Effector memory CD8-positive, alpha-beta T cell (primary cell): ENCODE measurements around the gene SMOC2.

Experiments
- ATAC-seq: fragments of 150-1000 bp; cut with Tn5 transposase; replicated peaks from 2 replicates; pipeline ENCODE4 v1.10.0; 2021; ENCODE audit warnings: mild to moderate bottlenecking, moderate library complexity
- DNase-seq, 3 experiments: peaks; one replicate each; pipeline ENCODE4 v3.0.0; 2021
- H3K27ac Mint-ChIP-seq, 2 donors: one replicate each; pipeline ENCODE4 v1.8.0; 2022; ENCODE audit warnings: mild to moderate bottlenecking in 2 of 2, mixed read lengths in 2 of 2, moderate library complexity in 2 of 2
- H3K27me3 Mint-ChIP-seq, 2 donors: one replicate each; pipeline ENCODE4 v1.8.0; 2022; ENCODE audit warnings: mixed read lengths in 2 of 2
- H3K36me3 Mint-ChIP-seq: one replicate; pipeline ENCODE4 v1.8.0; 2022; ENCODE audit warnings: mild to moderate bottlenecking, moderate library complexity, mixed read lengths; ENCODE audit not compliant: insufficient read depth
- H3K4me1 Mint-ChIP-seq, 2 donors: one replicate each; pipeline ENCODE4 v1.8.0; 2022; ENCODE audit warnings: low read depth in 2 of 2, mixed read lengths in 2 of 2
- H3K4me3 Mint-ChIP-seq, 2 donors: one replicate each; pipeline ENCODE4 v1.8.0; 2022; ENCODE audit warnings: mild to moderate bottlenecking in 2 of 2, mixed read lengths in 2 of 2, moderate library complexity in 2 of 2
- H3K9me3 Mint-ChIP-seq, 2 donors: one replicate each; pipeline ENCODE4 v1.8.0; 2022; ENCODE audit warnings: mixed read lengths in 2 of 2

SMOC2 gene

GRCh38 chr6:168538892-168539811, 98.2 kb downstream of the SMOC2 start:
- DNase-seq, result no peak
- H3K27ac Mint-ChIP-seq, result no peak overlapping the region
- H3K4me1 Mint-ChIP-seq, result peaks cover 0 to 2% of the 10 kb centered on the region in 2 donors
- peaks cover 26 to 59% of the 10 kb centered on the region in 2 donors for H3K27me3 Mint-ChIP-seq
- no peak for ATAC-seq
- no peaks in the 10 kb centered on the region for H3K9me3 Mint-ChIP-seq
- peaks cover 3% of the 10 kb centered on the region for H3K36me3 Mint-ChIP-seq
- H3K4me3 Mint-ChIP-seq, result no peak overlapping the region

DNA sequence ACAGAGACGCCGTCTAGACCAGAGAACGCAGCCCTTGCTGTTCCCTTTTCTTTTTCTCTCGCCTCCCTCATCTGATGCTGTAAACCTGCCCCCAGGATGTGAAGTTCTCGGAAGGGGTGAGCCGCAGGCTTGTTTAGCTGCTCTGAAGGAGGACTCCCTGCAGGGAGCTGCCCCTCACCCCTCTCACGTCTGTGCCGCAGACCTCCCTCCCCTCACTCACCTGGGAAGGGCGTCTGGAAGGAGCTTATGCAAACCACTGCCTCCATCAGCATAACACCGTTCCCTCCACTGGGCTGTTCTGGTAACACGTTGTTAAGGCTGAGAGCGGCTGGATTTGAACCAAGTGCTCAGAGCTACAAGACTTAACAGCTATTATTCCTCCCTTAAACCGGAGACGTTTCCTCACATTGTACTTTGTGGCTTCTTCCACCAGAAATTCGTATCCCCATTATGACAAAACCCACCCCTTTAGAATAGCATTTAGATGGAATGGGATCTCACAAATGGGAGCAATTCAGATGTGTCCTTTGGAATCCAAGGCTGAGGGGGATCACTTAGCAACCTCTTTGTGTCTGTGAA, 99.8 kb downstream of the SMOC2 start:
- Mint-ChIP-seq H3K27ac (no peak overlapping the region), H3K4me3 (no peak overlapping the region), H3K9me3 (no peaks in the 10 kb centered on the region), H3K27me3 (peaks cover 26 to 53% of the 10 kb centered on the region in 2 donors), H3K36me3 (peaks cover 3% of the 10 kb centered on the region), H3K4me1 (peaks cover 0 to 2% of the 10 kb centered on the region in 2 donors)
- ATAC-seq (no peak), DNase-seq (no peak)

DNA sequence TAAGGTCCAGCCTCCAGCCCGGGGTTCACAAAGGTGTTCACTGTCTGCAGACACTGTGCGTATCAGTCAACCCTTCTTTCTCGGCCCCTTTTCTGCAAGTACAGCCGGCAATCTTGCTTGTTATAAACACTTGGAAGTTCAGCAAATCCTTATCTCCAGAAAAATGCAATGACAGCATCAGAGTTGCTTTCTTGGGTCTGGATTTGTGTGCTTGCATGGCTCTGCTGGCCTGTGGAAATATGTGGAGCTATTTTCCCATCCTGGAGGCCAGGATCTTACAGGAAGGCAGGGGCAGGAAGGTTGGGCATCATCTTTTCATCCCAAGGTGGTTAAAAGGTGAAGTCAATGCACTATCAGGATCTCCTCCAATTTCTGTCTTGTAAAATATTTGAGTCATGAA, 100.3 kb downstream of the SMOC2 start:
- H3K4me3 Mint-ChIP-seq, result no peak overlapping the region

DNA sequence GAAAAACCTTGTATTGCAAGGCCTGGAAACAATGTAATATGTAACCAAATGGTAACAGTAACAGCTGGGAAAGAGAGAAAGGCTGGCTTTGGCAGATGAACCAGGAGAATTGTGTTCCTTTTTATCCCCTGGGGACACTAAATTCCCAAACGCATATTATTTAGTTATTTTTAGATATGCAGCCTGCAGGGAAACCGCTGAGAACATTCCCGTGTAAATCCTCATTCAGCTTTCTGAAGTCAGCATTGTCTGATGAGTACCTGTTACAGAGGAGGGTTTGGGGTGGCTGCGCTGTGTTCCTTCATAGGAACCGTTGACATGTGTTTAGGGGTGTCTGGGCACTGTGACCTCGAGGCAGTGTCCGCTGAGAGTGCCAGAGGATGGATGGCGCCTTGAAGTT, 101.3 kb downstream of the SMOC2 start:
- no peak overlapping the region for H3K27ac Mint-ChIP-seq
- H3K36me3 Mint-ChIP-seq, result peaks cover 3% of the 10 kb centered on the region
- DNase-seq, result no peak
- H3K9me3 Mint-ChIP-seq, result no peaks in the 10 kb centered on the region
- H3K4me1 Mint-ChIP-seq, result no peaks in the 10 kb centered on the region
- H3K27me3 Mint-ChIP-seq, result peaks cover 26 to 50% of the 10 kb centered on the region in 2 donors
- ATAC-seq, result no peak
- H3K4me3 Mint-ChIP-seq, result no peak overlapping the region

More for the DNA sequence above, 100.3 kb downstream of the SMOC2 start:
- DNase-seq (no peak), ATAC-seq (no peak)
- H3K4me1 Mint-ChIP-seq, result peaks cover 0 to 2% of the 10 kb centered on the region in 2 donors
- no peak overlapping the region for H3K27ac Mint-ChIP-seq
- no peaks in the 10 kb centered on the region for H3K9me3 Mint-ChIP-seq
- H3K27me3 Mint-ChIP-seq, result peaks cover 26 to 48% of the 10 kb centered on the region in 2 donors
- H3K36me3 Mint-ChIP-seq, result peaks cover 3% of the 10 kb centered on the region

- no peak overlapping the region for H3K27ac Mint-ChIP-seq
- H3K9me3 Mint-ChIP-seq, result no peaks in the 10 kb centered on the region
- no peak overlapping the region for H3K4me3 Mint-ChIP-seq
- DNase-seq (no peak), ATAC-seq (no peak)
- no peaks in the 10 kb centered on the region for H3K4me1 Mint-ChIP-seq
- H3K27me3 Mint-ChIP-seq, result peaks cover 8 to 27% of the 10 kb centered on the region in 2 donors
- no peaks in the 10 kb centered on the region for H3K36me3 Mint-ChIP-seq
Measured at GRCh38 chr6:168545428-168545827, 104.4 kb downstream of the SMOC2 start.

GRCh38 chr6:168546151-168546550, 105.2 kb downstream of the SMOC2 start:
- Mint-ChIP-seq H3K4me1 (no peaks in the 10 kb centered on the region), H3K27me3 (peaks cover 1 to 20% of the 10 kb centered on the region in 2 donors), H3K4me3 (no peak overlapping the region), H3K36me3 (no peaks in the 10 kb centered on the region), H3K9me3 (no peaks in the 10 kb centered on the region), H3K27ac (no peak overlapping the region)
- no peak for ATAC-seq
- no peak for DNase-seq

- Mint-ChIP-seq H3K9me3 (no peaks in the 10 kb centered on the region), H3K27ac (no peak overlapping the region), H3K4me1 (no peaks in the 10 kb centered on the region), H3K27me3 (peaks cover 0 to 14% of the 10 kb centered on the region in 2 donors), H3K4me3 (no peak overlapping the region), H3K36me3 (no peaks in the 10 kb centered on the region)
- no peak for DNase-seq
- ATAC-seq, result no peak
Measured at GRCh38 chr6:168546730-168547129, 105.7 kb downstream of the SMOC2 start.

- DNase-seq (no peak), ATAC-seq (no peak)
- no peaks in the 10 kb centered on the region for H3K9me3 Mint-ChIP-seq
- no peak overlapping the region for H3K4me3 Mint-ChIP-seq
- no peaks in the 10 kb centered on the region for H3K4me1 Mint-ChIP-seq
- H3K27ac Mint-ChIP-seq, result no peak overlapping the region
- H3K27me3 Mint-ChIP-seq, result peaks cover 0 to 11% of the 10 kb centered on the region in 2 donors
- H3K36me3 Mint-ChIP-seq, result no peaks in the 10 kb centered on the region
Measured at GRCh38 chr6:168550326-168550725, 109.3 kb downstream of the SMOC2 start.

GRCh38 chr6:168554472-168554871, 113.5 kb downstream of the SMOC2 start:
- DNase-seq (no peak), ATAC-seq (no peak)
- Mint-ChIP-seq H3K27me3 (no peaks in the 10 kb centered on the region), H3K9me3 (no peaks in the 10 kb centered on the region), H3K36me3 (no peaks in the 10 kb centered on the region), H3K4me1 (no peaks in the 10 kb centered on the region), H3K4me3 (no peak overlapping the region), H3K27ac (no peak overlapping the region)

- no peak overlapping the region for H3K27ac Mint-ChIP-seq
- H3K27me3 Mint-ChIP-seq, result no peaks in the 10 kb centered on the region
- H3K4me3 Mint-ChIP-seq, result no peak overlapping the region
- H3K9me3 Mint-ChIP-seq, result no peaks in the 10 kb centered on the region
- no peaks in the 10 kb centered on the region for H3K4me1 Mint-ChIP-seq
- no peaks in the 10 kb centered on the region for H3K36me3 Mint-ChIP-seq
- DNase-seq (no peak), ATAC-seq (no peak)
Measured at GRCh38 chr6:168554898-168555617, 114.1 kb downstream of the SMOC2 start.

- Mint-ChIP-seq H3K4me3 (no peak overlapping the region), H3K4me1 (no peaks in the 10 kb centered on the region), H3K27me3 (no peaks in the 10 kb centered on the region), H3K27ac (no peak overlapping the region), H3K9me3 (no peaks in the 10 kb centered on the region), H3K36me3 (no peaks in the 10 kb centered on the region)
- DNase-seq, result no peak
- ATAC-seq, result no peak
Measured at GRCh38 chr6:168555618-168556273, 114.8 kb downstream of the SMOC2 start.

GRCh38 chr6:168557512-168557911, 116.5 kb downstream of the SMOC2 start:
- ATAC-seq, result no peak
- Mint-ChIP-seq H3K4me3 (no peak overlapping the region), H3K4me1 (no peaks in the 10 kb centered on the region)

GRCh38 chr6:168558686-168559085, 117.7 kb downstream of the SMOC2 start:
- no peak overlapping the region for H3K27ac Mint-ChIP-seq
- ATAC-seq, result no peak
- no peaks in the 10 kb centered on the region for H3K36me3 Mint-ChIP-seq
- H3K9me3 Mint-ChIP-seq, result no peaks in the 10 kb centered on the region
- no peaks in the 10 kb centered on the region for H3K27me3 Mint-ChIP-seq
- DNase-seq, result no peak
- H3K4me1 Mint-ChIP-seq, result no peaks in the 10 kb centered on the region
- H3K4me3 Mint-ChIP-seq, result no peak overlapping the region

More at GRCh38 chr6:168557512-168557911, 116.5 kb downstream of the SMOC2 start:
- no peak for DNase-seq
- Mint-ChIP-seq H3K27ac (no peak overlapping the region), H3K27me3 (no peaks in the 10 kb centered on the region), H3K36me3 (no peaks in the 10 kb centered on the region), H3K9me3 (no peaks in the 10 kb centered on the region)
